ENCODE measurements around the gene HOXB3.

The HOXB3 gene

DNA sequence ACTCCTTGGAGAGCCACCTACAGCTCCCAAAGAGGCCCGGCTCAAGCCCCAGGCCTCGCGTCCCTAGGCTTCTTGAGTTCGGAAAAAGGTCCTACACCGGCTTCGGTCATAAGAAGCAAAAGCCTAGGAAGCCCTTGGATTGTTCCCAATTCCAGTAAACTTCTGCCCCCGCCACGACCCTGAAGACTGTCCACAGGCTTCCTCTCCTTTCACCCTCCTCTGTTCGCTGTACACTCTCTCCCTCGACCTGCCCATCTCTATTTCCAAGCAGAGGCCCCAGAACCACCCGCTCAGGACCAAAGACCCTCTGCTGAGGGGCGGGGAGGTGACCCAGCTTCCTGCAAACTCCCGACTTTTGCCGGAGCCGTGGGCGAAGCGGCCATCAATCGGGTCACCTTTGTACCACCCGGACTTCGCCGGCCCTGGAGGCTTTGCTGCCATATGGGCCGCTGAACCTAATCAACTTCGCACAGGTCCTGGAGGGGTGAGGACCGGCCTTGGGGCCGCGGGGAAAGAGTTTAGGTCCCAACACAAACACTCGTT, 47.9 kb downstream of the HOXB3 start (continued):
- TF ChIP-seq, protein P1, sequence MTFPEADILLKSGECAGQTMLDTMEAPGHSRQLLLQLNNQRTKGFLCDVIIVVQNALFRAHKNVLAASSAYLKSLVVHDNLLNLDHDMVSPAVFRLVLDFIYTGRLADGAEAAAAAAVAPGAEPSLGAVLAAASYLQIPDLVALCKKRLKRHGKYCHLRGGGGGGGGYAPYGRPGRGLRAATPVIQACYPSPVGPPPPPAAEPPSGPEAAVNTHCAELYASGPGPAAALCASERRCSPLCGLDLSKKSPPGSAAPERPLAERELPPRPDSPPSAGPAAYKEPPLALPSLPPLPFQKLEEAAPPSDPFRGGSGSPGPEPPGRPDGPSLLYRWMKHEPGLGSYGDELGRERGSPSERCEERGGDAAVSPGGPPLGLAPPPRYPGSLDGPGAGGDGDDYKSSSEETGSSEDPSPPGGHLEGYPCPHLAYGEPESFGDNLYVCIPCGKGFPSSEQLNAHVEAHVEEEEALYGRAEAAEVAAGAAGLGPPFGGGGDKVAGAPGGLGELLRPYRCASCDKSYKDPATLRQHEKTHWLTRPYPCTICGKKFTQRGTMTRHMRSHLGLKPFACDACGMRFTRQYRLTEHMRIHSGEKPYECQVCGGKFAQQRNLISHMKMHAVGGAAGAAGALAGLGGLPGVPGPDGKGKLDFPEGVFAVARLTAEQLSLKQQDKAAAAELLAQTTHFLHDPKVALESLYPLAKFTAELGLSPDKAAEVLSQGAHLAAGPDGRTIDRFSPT (tag by site-specific recombination; IDR thresholded peaks at IDR 0.05) = no peak
- TF ChIP-seq, protein P2, sequence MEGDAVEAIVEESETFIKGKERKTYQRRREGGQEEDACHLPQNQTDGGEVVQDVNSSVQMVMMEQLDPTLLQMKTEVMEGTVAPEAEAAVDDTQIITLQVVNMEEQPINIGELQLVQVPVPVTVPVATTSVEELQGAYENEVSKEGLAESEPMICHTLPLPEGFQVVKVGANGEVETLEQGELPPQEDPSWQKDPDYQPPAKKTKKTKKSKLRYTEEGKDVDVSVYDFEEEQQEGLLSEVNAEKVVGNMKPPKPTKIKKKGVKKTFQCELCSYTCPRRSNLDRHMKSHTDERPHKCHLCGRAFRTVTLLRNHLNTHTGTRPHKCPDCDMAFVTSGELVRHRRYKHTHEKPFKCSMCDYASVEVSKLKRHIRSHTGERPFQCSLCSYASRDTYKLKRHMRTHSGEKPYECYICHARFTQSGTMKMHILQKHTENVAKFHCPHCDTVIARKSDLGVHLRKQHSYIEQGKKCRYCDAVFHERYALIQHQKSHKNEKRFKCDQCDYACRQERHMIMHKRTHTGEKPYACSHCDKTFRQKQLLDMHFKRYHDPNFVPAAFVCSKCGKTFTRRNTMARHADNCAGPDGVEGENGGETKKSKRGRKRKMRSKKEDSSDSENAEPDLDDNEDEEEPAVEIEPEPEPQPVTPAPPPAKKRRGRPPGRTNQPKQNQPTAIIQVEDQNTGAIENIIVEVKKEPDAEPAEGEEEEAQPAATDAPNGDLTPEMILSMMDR (tag by site-specific recombination; IDR thresholded peaks at IDR 0.05) = no peak
- TF ChIP-seq ZNF354C (tag by site-specific recombination; IDR thresholded peaks at IDR 0.05; ENCODE audit: borderline replicate concordance, low read depth) = no peak
- peak; percentile 63 for TF ChIP-seq ZNF76 (tag by site-specific recombination; IDR thresholded peaks at IDR 0.05; ENCODE audit: borderline replicate concordance, low read depth)
- TF ChIP-seq ZNF747 (tag by site-specific recombination; IDR thresholded peaks at IDR 0.05) = no peak
- TF ChIP-seq ZNF248 (tag by site-specific recombination; IDR thresholded peaks at IDR 0.05) = no peak
- peak; percentile 68 for TF ChIP-seq ZNF600 (tag by site-specific recombination; IDR thresholded peaks at IDR 0.05)
- no peak for TF ChIP-seq ZNF549 (tag by site-specific recombination; IDR thresholded peaks at IDR 0.05)
- TF ChIP-seq, protein P3, sequence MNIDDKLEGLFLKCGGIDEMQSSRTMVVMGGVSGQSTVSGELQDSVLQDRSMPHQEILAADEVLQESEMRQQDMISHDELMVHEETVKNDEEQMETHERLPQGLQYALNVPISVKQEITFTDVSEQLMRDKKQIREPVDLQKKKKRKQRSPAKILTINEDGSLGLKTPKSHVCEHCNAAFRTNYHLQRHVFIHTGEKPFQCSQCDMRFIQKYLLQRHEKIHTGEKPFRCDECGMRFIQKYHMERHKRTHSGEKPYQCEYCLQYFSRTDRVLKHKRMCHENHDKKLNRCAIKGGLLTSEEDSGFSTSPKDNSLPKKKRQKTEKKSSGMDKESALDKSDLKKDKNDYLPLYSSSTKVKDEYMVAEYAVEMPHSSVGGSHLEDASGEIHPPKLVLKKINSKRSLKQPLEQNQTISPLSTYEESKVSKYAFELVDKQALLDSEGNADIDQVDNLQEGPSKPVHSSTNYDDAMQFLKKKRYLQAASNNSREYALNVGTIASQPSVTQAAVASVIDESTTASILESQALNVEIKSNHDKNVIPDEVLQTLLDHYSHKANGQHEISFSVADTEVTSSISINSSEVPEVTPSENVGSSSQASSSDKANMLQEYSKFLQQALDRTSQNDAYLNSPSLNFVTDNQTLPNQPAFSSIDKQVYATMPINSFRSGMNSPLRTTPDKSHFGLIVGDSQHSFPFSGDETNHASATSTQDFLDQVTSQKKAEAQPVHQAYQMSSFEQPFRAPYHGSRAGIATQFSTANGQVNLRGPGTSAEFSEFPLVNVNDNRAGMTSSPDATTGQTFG (tag by site-specific recombination; IDR thresholded peaks at IDR 0.05; ENCODE audit: borderline replicate concordance) = no peak
- no peak for TF ChIP-seq ZNF830 (tag by site-specific recombination; IDR thresholded peaks at IDR 0.05; ENCODE audit: low read depth)
- TF ChIP-seq ZNF629 (tag by site-specific recombination; IDR thresholded peaks at IDR 0.05) = 0 out of 2 replicates have a peak, but pooled peaks have one; percentile 9
- no peak for TF ChIP-seq ZNF23 (tag by site-specific recombination; IDR thresholded peaks at IDR 0.05; ENCODE audit: borderline replicate concordance)
- peak; percentile 60; the same call in 1 of the 2 replicates for TF ChIP-seq IKZF3 (tag by site-specific recombination; IDR thresholded peaks at IDR 0.05)
- no peak for TF ChIP-seq ZNF132 (tag by site-specific recombination; IDR thresholded peaks at IDR 0.05; ENCODE audit: borderline replicate concordance)
- peak; percentile 57 for TF ChIP-seq PRDM1 (tag by site-specific recombination; IDR thresholded peaks at IDR 0.05)
- no peak for TF ChIP-seq RBAK (tag by site-specific recombination; IDR thresholded peaks at IDR 0.05)
- peak; percentile 79 for TF ChIP-seq ZBTB20 (tag by site-specific recombination; IDR thresholded peaks at IDR 0.05)
- no peak for TF ChIP-seq OVOL3 (tag by site-specific recombination; IDR thresholded peaks at IDR 0.05)
- TF ChIP-seq, protein P4, sequence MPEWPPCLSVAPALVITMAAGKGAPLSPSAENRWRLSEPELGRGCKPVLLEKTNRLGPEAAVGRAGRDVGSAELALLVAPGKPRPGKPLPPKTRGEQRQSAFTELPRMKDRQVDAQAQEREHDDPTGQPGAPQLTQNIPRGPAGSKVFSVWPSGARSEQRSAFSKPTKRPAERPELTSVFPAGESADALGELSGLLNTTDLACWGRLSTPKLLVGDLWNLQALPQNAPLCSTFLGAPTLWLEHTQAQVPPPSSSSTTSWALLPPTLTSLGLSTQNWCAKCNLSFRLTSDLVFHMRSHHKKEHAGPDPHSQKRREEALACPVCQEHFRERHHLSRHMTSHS (tag by site-specific recombination; IDR thresholded peaks at IDR 0.05) = no peak
- TF ChIP-seq ZNF777 (tag by site-specific recombination; IDR thresholded peaks at IDR 0.05; ENCODE audit: borderline replicate concordance) = no peak
- TF ChIP-seq, protein P5, sequence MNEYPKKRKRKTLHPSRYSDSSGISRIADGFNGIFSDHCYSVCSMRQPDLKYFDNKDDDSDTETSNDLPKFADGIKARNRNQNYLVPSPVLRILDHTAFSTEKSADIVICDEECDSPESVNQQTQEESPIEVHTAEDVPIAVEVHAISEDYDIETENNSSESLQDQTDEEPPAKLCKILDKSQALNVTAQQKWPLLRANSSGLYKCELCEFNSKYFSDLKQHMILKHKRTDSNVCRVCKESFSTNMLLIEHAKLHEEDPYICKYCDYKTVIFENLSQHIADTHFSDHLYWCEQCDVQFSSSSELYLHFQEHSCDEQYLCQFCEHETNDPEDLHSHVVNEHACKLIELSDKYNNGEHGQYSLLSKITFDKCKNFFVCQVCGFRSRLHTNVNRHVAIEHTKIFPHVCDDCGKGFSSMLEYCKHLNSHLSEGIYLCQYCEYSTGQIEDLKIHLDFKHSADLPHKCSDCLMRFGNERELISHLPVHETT (tag by site-specific recombination; IDR thresholded peaks at IDR 0.05) = no peak
- no peak for TF ChIP-seq ZNF658 (tag by site-specific recombination; IDR thresholded peaks at IDR 0.05)
- TF ChIP-seq, protein P6, sequence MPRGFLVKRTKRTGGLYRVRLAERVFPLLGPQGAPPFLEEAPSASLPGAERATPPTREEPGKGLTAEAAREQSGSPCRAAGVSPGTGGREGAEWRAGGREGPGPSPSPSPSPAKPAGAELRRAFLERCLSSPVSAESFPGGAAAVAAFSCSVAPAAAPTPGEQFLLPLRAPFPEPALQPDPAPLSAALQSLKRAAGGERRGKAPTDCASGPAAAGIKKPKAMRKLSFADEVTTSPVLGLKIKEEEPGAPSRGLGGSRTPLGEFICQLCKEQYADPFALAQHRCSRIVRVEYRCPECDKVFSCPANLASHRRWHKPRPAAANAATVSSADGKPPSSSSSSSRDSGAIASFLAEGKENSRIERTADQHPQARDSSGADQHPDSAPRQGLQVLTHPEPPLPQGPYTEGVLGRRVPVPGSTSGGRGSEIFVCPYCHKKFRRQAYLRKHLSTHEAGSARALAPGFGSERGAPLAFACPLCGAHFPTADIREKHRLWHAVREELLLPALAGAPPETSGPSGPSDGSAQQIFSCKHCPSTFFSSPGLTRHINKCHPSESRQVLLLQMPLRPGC (tag by site-specific recombination; IDR thresholded peaks at IDR 0.05) = no peak
- no peak for TF ChIP-seq ZNF785 (tag by site-specific recombination; IDR thresholded peaks at IDR 0.05)
- TF ChIP-seq, protein P7, sequence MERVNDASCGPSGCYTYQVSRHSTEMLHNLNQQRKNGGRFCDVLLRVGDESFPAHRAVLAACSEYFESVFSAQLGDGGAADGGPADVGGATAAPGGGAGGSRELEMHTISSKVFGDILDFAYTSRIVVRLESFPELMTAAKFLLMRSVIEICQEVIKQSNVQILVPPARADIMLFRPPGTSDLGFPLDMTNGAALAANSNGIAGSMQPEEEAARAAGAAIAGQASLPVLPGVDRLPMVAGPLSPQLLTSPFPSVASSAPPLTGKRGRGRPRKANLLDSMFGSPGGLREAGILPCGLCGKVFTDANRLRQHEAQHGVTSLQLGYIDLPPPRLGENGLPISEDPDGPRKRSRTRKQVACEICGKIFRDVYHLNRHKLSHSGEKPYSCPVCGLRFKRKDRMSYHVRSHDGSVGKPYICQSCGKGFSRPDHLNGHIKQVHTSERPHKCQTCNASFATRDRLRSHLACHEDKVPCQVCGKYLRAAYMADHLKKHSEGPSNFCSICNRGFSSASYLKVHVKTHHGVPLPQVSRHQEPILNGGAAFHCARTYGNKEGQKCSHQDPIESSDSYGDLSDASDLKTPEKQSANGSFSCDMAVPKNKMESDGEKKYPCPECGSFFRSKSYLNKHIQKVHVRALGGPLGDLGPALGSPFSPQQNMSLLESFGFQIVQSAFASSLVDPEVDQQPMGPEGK (tag by site-specific recombination; IDR thresholded peaks at IDR 0.05) = no peak
- no peak for TF ChIP-seq ZNF138 (tag by site-specific recombination; IDR thresholded peaks at IDR 0.05; ENCODE audit: borderline replicate concordance)
- TF ChIP-seq ZNF214 (tag by site-specific recombination; IDR thresholded peaks at IDR 0.05; ENCODE audit: borderline replicate concordance) = no peak
- TF ChIP-seq ZNF19 (tag by site-specific recombination; IDR thresholded peaks at IDR 0.05; ENCODE audit: low read depth) = no peak

Data from HEK293 (cell line).